HepG2 (cell line): ENCODE results near the gene CD6.

Experiments
- ATF1 ChIP-seq: IDR thresholded peaks from 2 replicates; pipeline ENCODE4 v1.6.1; 2016; ENCODE audit warnings: mild to moderate bottlenecking, control low read depth
- MTA3 ChIP-seq: sonication (generic); formaldehyde crosslinking; IDR thresholded peaks from 2 replicates; pipeline ENCODE4 v1.4.0; 2020; ENCODE audit warnings: missing genetic modification reagents
- NCOA1 ChIP-seq: sonication (generic); formaldehyde crosslinking; IDR thresholded peaks from 2 replicates; pipeline ENCODE4 v1.9.0; 2021; ENCODE audit warnings: missing genetic modification reagents
- POLR2A ChIP-seq, 2 experiments: IDR thresholded peaks; 2 replicates each; pipeline ENCODE4 v1.6.1; 2011; ENCODE audit warnings: low read depth in 2 of 2, low read length in 2 of 2, mild to moderate bottlenecking in 1 of 2, moderate library complexity in 1 of 2; ENCODE audit not compliant: insufficient read depth in 1 of 2
- ZMYM4 ChIP-seq: sonication (generic); formaldehyde crosslinking; IDR thresholded peaks from 2 replicates; pipeline ENCODE4 v1.8.1; 2023; ENCODE audit warnings: mild to moderate bottlenecking, missing genetic modification reagents
- ZNF138 ChIP-seq: sonication (generic); formaldehyde crosslinking; IDR thresholded peaks from 2 replicates; pipeline ENCODE4 v1.5.0; 2020; ENCODE audit warnings: mild to moderate bottlenecking, low read depth, missing genetic modification reagents
- ZNF740 ChIP-seq: sonication (generic); formaldehyde crosslinking; IDR thresholded peaks from 2 replicates; pipeline ENCODE4 v1.4.0; 2020; ENCODE audit warnings: missing genetic modification reagents

GRCh38 chr11:61066645-61067044, 95.2 kb downstream of the CD6 start:
- no peak for TF ChIP-seq ZNF138 (CRISPR knock-in tag)
- TF ChIP-seq ZNF740 (CRISPR knock-in tag): no peak
- TF ChIP-seq ATF1 (CRISPR knock-in tag): no peak
- TF ChIP-seq POLR2A (IDR thresholded peaks at IDR 0.05; ENCODE audit: insufficient read depth in 1 of 2, low read depth in 2 of 2, low read length in 2 of 2): no peak
- no peak for TF ChIP-seq MTA3 (CRISPR knock-in tag)
- no peak for TF ChIP-seq NCOA1 (CRISPR knock-in tag)
- TF ChIP-seq ZMYM4: no peak
